Mesenchymal stem cell (in vitro differentiated cells and primary cell): ENCODE measurements around the gene PTPN2.

Source experiments
- DNase-seq: peaks from one replicate; pipeline ENCODE4 v3.0.0-alpha.2; 2013
- H2AFZ ChIP-seq: one replicate; pipeline ENCODE4 v1.6.1; 2013; ENCODE audit warnings: low read depth, mild to moderate bottlenecking, control low read depth, inconsistent platforms, low read length, moderate library complexity
- H2AK5ac ChIP-seq: 2 replicates; pipeline ENCODE4 v1.6.1; 2013; ENCODE audit warnings: low read length, moderate library complexity, mild to moderate bottlenecking, inconsistent platforms; ENCODE audit not compliant: severe bottlenecking
- H2BK120ac ChIP-seq: one replicate; pipeline ENCODE4 v1.6.1; 2013; ENCODE audit warnings: low read depth, mild to moderate bottlenecking, inconsistent platforms, low read length, moderate library complexity
- H2BK12ac ChIP-seq, 2 experiments: one replicate each; pipeline ENCODE4 v1.6.1; 2013; ENCODE audit warnings: inconsistent platforms in 2 of 2, low read length in 2 of 2, mild to moderate bottlenecking in 2 of 2, moderate library complexity in 2 of 2, control low read depth in 1 of 2
- H2BK15ac ChIP-seq: one replicate; pipeline ENCODE4 v1.6.1; 2013; ENCODE audit warnings: mild to moderate bottlenecking, low read depth, inconsistent platforms; ENCODE audit not compliant: poor library complexity, severe bottlenecking
- H2BK5ac ChIP-seq: 2 replicates; pipeline ENCODE4 v1.6.1; 2013; ENCODE audit warnings: low read depth, mild to moderate bottlenecking, low read length, control low read depth, inconsistent platforms; ENCODE audit not compliant: poor library complexity, severe bottlenecking
- H3K14ac ChIP-seq, 2 experiments: one replicate each; pipeline ENCODE4 v1.6.1; 2013; ENCODE audit warnings: inconsistent platforms in 2 of 2, low read length in 2 of 2, control low read depth in 1 of 2, mild to moderate bottlenecking in 1 of 2, moderate library complexity in 1 of 2
- H3K18ac ChIP-seq, 2 experiments: one replicate each; pipeline ENCODE4 v1.6.1; 2013; ENCODE audit warnings: inconsistent platforms in 2 of 2, low read length in 2 of 2, control low read depth in 1 of 2, low read depth in 1 of 2, mild to moderate bottlenecking in 1 of 2
- H3K23ac ChIP-seq, 2 experiments: one replicate each; pipeline ENCODE4 v1.6.1; 2013; ENCODE audit warnings: inconsistent platforms in 2 of 2, low read length in 2 of 2, mild to moderate bottlenecking in 2 of 2, moderate library complexity in 2 of 2, control low read depth in 1 of 2
- H3K27ac ChIP-seq: 2 replicates; pipeline ENCODE4 v1.5.1; 2013; ENCODE audit warnings: mild to moderate bottlenecking, moderate library complexity, low read length, control low read depth, inconsistent platforms; ENCODE audit not compliant: poor library complexity, severe bottlenecking
- H3K27me3 ChIP-seq, 2 experiments: 2 replicates each; pipeline versions ENCODE4 v1.6.1 to v1.7.0; 2013; ENCODE audit warnings: low read length in 2 of 2, mild to moderate bottlenecking in 2 of 2, moderate library complexity in 2 of 2, control low read depth in 1 of 2, inconsistent platforms in 1 of 2; ENCODE audit not compliant: control insufficient read depth in 1 of 2, insufficient read depth in 1 of 2
- H3K36me3 ChIP-seq, 2 experiments: 2 replicates each; pipeline versions ENCODE4 v1.6.1 to v1.7.0; 2013; ENCODE audit warnings: low read length in 2 of 2, control low read depth in 1 of 2, inconsistent platforms in 1 of 2, low read depth in 1 of 2, mild to moderate bottlenecking in 1 of 2; ENCODE audit not compliant: insufficient read depth in 2 of 2, control insufficient read depth in 1 of 2
- H3K4ac ChIP-seq, 2 experiments: one replicate each; pipeline ENCODE4 v1.6.1; 2013; ENCODE audit warnings: inconsistent platforms in 2 of 2, low read length in 2 of 2, mild to moderate bottlenecking in 2 of 2, moderate library complexity in 2 of 2, control low read depth in 1 of 2, low read depth in 1 of 2
- H3K4me1 ChIP-seq: 2 replicates; pipeline ENCODE4 v1.6.1; 2013; ENCODE audit warnings: low read depth, low read length, control low read depth; ENCODE audit not compliant: control insufficient read depth, insufficient read depth
- H3K4me2 ChIP-seq: 2 replicates; pipeline ENCODE4 v1.6.1; 2013; ENCODE audit warnings: low read length, mild to moderate bottlenecking, inconsistent platforms; ENCODE audit not compliant: poor library complexity, severe bottlenecking
- H3K4me3 ChIP-seq, 2 experiments: 2 replicates each; pipeline versions ENCODE4 v1.5.1 to v1.7.0; 2013; ENCODE audit warnings: low read length in 2 of 2, mild to moderate bottlenecking in 2 of 2, control low read depth in 1 of 2, low read depth in 1 of 2; ENCODE audit not compliant: insufficient read depth in 1 of 2
- H3K79me1 ChIP-seq: replicated peaks from 2 replicates; pipeline ENCODE4 v1.6.1; 2013; ENCODE audit warnings: mild to moderate bottlenecking, control low read depth, low read length, inconsistent platforms; ENCODE audit not compliant: poor library complexity, severe bottlenecking
- H3K9ac ChIP-seq: 2 replicates; pipeline ENCODE4 v1.7.0; 2013; ENCODE audit warnings: mild to moderate bottlenecking, low read length, moderate library complexity
- H3K9me3 ChIP-seq: 2 replicates; pipeline ENCODE4 v1.7.0; 2013; ENCODE audit warnings: mild to moderate bottlenecking, low read length; ENCODE audit not compliant: control insufficient read depth
- H4K8ac ChIP-seq: one replicate; pipeline ENCODE4 v1.6.1; 2013; ENCODE audit warnings: inconsistent platforms, mild to moderate bottlenecking, low read length, moderate library complexity
- H4K91ac ChIP-seq: one replicate; pipeline ENCODE4 v1.6.1; 2013; ENCODE audit warnings: mild to moderate bottlenecking, low read length, inconsistent platforms
- WGBS: methylation state at CpG from one replicate; pipeline ENCODE4 v1.1.7; 2013; ENCODE audit warnings: mixed read lengths; 5-methylcytosine and 5-hydroxymethylcytosine counted together

The PTPN2 gene

DNA sequence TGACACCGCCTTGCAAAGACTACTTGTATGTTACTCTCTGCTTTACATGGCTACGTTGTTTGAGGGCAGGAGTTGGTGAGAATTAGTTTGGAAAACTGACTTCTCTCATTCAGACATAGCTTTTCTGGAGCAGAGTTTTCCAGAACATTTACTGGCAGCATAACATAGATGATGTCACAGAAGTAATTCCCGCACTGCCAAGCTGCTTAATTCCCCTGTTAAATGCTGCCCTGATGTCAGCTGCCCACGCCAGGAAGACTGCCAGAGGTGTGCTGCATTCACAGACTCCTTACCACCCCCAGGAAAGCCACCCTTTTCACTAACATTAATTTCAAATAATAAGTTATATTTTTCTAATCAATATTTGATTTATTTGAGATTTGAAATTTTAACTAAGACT, 24.7 kb upstream of the PTPN2 start:
- Histone ChIP-seq H4K91ac (no peak overlapping the region), H3K4me3 (no peak overlapping the region), H2AK5ac (no peak overlapping the region), H2BK120ac (no peak overlapping the region), H3K4me1 (peaks cover 8% of the 10 kb centered on the region), H3K27me3 (peaks cover 0 to 18% of the 10 kb centered on the region in 2 experiments), H3K9ac (no peak overlapping the region), H2BK12ac (no peak overlapping the region), H3K14ac (no peak overlapping the region), H3K4me2 (no peak overlapping the region), H3K18ac (no peak overlapping the region), H2AFZ (no peak overlapping the region), H3K36me3 (peaks cover 0 to 5% of the 10 kb centered on the region in 2 experiments), H3K9me3 (peaks cover 11% of the 10 kb centered on the region), H3K4ac (no peak overlapping the region), H3K27ac (no peak overlapping the region), H4K8ac (no peak overlapping the region), H3K79me1 (no peaks in the 10 kb centered on the region), H2BK15ac (no peak overlapping the region), H3K23ac (no peak overlapping the region), H2BK5ac (no peak overlapping the region)
- 95% methylated on average over 4 of the region's 4 CpGs for WGBS
- DNase-seq, result no peak

DNA sequence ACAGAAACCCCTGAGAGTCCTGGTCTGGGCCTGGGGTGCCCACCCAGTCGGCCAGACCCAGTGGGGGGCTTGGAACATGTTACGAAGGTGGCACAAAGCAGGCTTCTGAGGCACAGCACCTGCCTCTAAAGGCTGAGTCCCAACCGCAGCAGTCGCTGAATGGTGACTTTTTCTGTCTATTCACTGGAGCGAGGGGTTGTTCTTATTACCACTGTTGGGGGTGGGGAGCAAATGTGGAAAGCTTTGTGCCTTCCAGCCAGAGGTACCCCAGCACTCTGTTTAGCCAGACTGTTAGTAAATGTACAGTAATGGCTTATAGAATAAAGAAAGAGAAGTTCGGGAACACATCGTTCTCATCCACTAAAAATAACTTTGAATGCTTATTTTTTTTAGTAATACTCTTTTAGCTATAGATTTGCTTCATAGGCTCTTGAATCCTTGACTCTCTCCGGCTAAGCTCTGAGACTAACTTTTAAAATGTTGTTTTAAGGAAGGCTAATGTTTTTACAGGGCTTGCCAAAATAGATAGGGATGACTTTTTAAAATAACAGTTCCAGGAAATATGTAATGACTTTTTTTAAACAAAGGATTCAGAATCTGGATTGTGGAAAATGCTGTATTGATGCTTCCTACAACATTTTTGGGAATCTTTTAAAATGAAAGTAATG, 23.4 kb upstream of the PTPN2 start:
- Histone ChIP-seq H2BK12ac (no peak overlapping the region), H2AFZ (no peak overlapping the region), H3K4me1 (peaks cover 8% of the 10 kb centered on the region), H3K14ac (no peak overlapping the region), H4K91ac (no peak overlapping the region), H3K27ac (no peak overlapping the region), H2BK15ac (no peak overlapping the region), H3K23ac (no peak overlapping the region), H3K9ac (no peak overlapping the region), H2BK120ac (no peak overlapping the region), H2BK5ac (no peak overlapping the region), H3K27me3 (peaks cover 0 to 18% of the 10 kb centered on the region in 2 experiments), H3K9me3 (peaks cover under 1% of the 10 kb centered on the region), H3K79me1 (no peaks in the 10 kb centered on the region), H3K4me3 (no peak overlapping the region), H4K8ac (no peak overlapping the region), H3K18ac (no peak overlapping the region), H2AK5ac (no peak overlapping the region), H3K36me3 (peaks cover 0 to 5% of the 10 kb centered on the region in 2 experiments), H3K4ac (no peak overlapping the region), H3K4me2 (peak overlapping the region; percentile 44)
- no peak for DNase-seq
- WGBS, result 77% methylated on average over 6 of the region's 8 CpGs

DNA sequence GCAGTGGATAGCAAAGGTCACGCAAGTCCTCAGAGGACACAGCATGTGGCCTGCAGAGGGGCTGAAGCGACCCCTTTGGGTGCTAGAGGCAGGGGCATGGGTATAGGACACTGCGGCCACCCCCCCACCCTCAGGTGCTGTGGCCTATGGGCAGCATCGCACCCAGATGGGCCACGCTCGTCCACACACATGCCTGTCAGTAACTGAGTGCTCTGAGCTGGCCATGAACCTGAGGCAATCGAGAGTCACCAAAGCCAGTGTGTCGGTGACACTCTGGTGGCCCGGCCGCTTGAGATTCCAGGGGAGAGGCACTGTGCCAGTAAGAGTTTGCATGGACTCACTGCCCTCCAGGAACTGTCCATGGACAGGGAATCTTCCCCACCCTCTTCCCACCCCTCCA, 22.7 kb upstream of the PTPN2 start:
- DNase-seq, result no peak
- Histone ChIP-seq H3K14ac (no peak overlapping the region), H2BK120ac (no peak overlapping the region), H3K18ac (no peak overlapping the region), H3K23ac (no peak overlapping the region), H2AFZ (no peak overlapping the region), H2AK5ac (no peak overlapping the region), H3K9me3 (no peaks in the 10 kb centered on the region), H3K36me3 (peaks cover 0 to 2% of the 10 kb centered on the region in 2 experiments), H3K79me1 (no peaks in the 10 kb centered on the region), H2BK15ac (no peak overlapping the region), H2BK12ac (no peak overlapping the region), H3K4me2 (no peak overlapping the region), H3K27ac (no peak overlapping the region), H3K4ac (no peak overlapping the region), H4K91ac (no peak overlapping the region), H3K4me3 (no peak overlapping the region), H3K4me1 (peaks cover 8% of the 10 kb centered on the region), H3K9ac (no peak overlapping the region), H4K8ac (no peak overlapping the region), H2BK5ac (no peak overlapping the region), H3K27me3 (peaks cover 0 to 14% of the 10 kb centered on the region in 2 experiments)
- 87% methylated on average over 8 of the region's 10 CpGs for WGBS

DNA sequence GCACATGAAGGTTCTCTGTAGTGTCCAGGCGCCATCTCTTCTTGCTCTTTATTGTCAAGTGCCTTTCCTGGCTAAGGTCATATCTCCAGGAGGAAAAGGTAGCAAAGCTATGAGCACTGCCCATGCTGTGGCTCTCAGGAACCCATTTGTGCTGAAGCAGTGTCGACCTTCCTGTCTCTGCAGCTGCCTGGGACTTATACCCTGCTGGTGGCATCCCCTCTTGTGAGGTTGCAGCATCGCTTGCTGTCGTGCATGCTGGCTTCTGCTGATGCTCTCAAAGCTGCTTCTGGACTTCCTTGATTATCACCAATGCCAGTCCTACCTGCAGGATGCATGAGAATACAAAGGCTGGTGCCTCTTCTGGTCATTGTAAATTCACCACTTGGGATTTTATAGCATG, 22.1 kb upstream of the PTPN2 start:
- Histone ChIP-seq H3K23ac (no peak overlapping the region), H4K8ac (no peak overlapping the region), H3K14ac (no peak overlapping the region), H2AFZ (no peak overlapping the region), H3K4me3 (no peak overlapping the region), H3K79me1 (no peaks in the 10 kb centered on the region), H3K18ac (no peak overlapping the region), H2BK15ac (no peak overlapping the region), H2AK5ac (no peak overlapping the region), H3K9ac (no peak overlapping the region), H2BK5ac (no peak overlapping the region), H3K27me3 (peaks cover 0 to 9% of the 10 kb centered on the region in 2 experiments), H4K91ac (no peak overlapping the region), H3K36me3 (no peaks in the 10 kb centered on the region), H2BK120ac (no peak overlapping the region), H3K9me3 (no peaks in the 10 kb centered on the region), H3K4me2 (no peak overlapping the region), H3K27ac (no peak overlapping the region), H3K4me1 (peaks cover 8% of the 10 kb centered on the region), H2BK12ac (no peak overlapping the region), H3K4ac (no peak overlapping the region)
- DNase-seq, result no peak
- WGBS, result 88% methylated on average over 4 of the region's 4 CpGs
